Prostate gland (tissue), 2 donors: ENCODE measurements around the gene TBX15. TPM values are rescaled to one million over a fixed set of nuclear protein-coding genes. Genes with fewer than 3 reads are reported as not detected.
A peak's percentile ranks its signal among the peaks of the same experiment; 100 is the strongest.

Source experiments
- DNase-seq: peaks from one replicate; pipeline ENCODE4 v3.0.0-alpha.2; 2019; ENCODE audit warnings: low spot score
- H3K27ac ChIP-seq, 2 donors: fragments of 200-600 bp; sonication (generic); 2 replicates each; pipeline ENCODE4 v1.5.1; 2017 to 2019
- H3K27me3 ChIP-seq: fragments of 200-600 bp; sonication (generic); replicated peaks from 2 replicates; pipeline ENCODE4 v1.5.1; 2019; ENCODE audit not compliant: insufficient read depth
- H3K36me3 ChIP-seq, 2 donors: fragments of 200-600 bp; sonication (generic); 1 replicate in 1 of 2; 2 replicates in 1 of 2; pipeline versions ENCODE4 v1.5.1 to v1.8.1; 2017 to 2019
- H3K4me1 ChIP-seq: fragments of 200-600 bp; sonication (generic); replicated peaks from 2 replicates; pipeline ENCODE4 v1.5.1; 2019
- H3K4me3 ChIP-seq, 2 donors: fragments of 200-600 bp; sonication (generic); 2 replicates each; pipeline ENCODE4 v1.5.1; 2017 to 2019
- H3K9me3 ChIP-seq: fragments of 200-600 bp; sonication (generic); 2 replicates; pipeline ENCODE4 v1.5.1; 2017
- POLR2A ChIP-seq: fragments of 450-650 bp; IDR thresholded peaks from one replicate; pipeline ENCODE4 v1.6.1; 2016; ENCODE audit warnings: antibody characterized with exemption, mild to moderate bottlenecking
- POLR2AphosphoS5 ChIP-seq: sonication (generic); formaldehyde crosslinking; IDR thresholded peaks from one replicate; pipeline ENCODE4 v1.6.1; 2017; ENCODE audit warnings: antibody characterized with exemption
- WGBS: methylation state at CpG from one replicate; pipeline ENCODE4 v1.1.5; 2018; 5-methylcytosine and 5-hydroxymethylcytosine counted together
- intact Hi-C: fragments of 100-400 bp; cut with DNase I; formaldehyde crosslinking; loops from one replicate; pipeline ENCODE4 v1.14.2; 2022
- total RNA-seq, 2 donors: library from RNA; depleted of rRNA; stranded (reverse); fragments of >200 nt; gene quantifications; one replicate each; pipeline ENCODE4 v1.1.0, GENCODE V29; 2016
- TF ChIP-seq, protein P1 (sequence below), 4 experiments: fragments of 200-600 bp in 2 of 4; fragments of 450-650 bp in 2 of 4; sonication (generic) in 2 of 4; IDR thresholded peaks; 1 replicate in 3 of 4; 2 replicates in 1 of 4; pipeline ENCODE4 v1.5.1; 2016 to 2019; ENCODE audit warnings: antibody characterized with exemption in 4 of 4, mild to moderate bottlenecking in 2 of 4, moderate library complexity in 2 of 4

Gene TBX15
- total RNA-seq, 2 donors from 2014 or later, result 0.40 to 0.87 TPM

DNA sequence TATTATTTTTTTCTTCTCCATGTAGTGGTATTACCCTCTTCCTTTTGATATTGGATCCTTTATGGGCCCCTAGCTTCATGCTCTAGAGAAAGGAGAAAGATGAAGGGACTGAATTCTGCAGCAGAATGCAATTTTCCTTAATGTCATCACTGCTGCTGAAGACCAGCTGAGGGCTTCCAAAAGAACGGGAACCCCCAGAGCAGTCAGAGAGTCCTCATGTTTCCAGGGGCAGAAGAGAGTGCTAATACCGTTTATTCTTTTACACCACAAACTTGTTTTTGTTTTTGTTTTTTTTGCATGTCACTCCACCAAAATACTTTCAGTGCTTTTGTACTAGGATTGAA lies 21.1 kb upstream of the TBX15 start:
- H3K36me3 ChIP-seq, result no peaks in the 10 kb centered on the region
- WGBS, result 14% methylated on average over 2 of the region's 2 CpGs
- H3K27me3 ChIP-seq, result peaks cover 14% of the 10 kb centered on the region
- no peak for DNase-seq
- H3K9me3 ChIP-seq, result no peaks in the 10 kb centered on the region
- H3K27ac ChIP-seq, result no peak overlapping the region
- peaks cover 3% of the 10 kb centered on the region for H3K4me1 ChIP-seq
- intact Hi-C loops, result loop anchor here (5.0 kb wide), 1 partner anchor 857 kb away; no protein-coding TSS in a partner anchor
- no peak overlapping the region for H3K4me3 ChIP-seq
- TF ChIP-seq POLR2AphosphoS5 (no peak), POLR2A (no peak)
- TF ChIP-seq, protein P1, sequence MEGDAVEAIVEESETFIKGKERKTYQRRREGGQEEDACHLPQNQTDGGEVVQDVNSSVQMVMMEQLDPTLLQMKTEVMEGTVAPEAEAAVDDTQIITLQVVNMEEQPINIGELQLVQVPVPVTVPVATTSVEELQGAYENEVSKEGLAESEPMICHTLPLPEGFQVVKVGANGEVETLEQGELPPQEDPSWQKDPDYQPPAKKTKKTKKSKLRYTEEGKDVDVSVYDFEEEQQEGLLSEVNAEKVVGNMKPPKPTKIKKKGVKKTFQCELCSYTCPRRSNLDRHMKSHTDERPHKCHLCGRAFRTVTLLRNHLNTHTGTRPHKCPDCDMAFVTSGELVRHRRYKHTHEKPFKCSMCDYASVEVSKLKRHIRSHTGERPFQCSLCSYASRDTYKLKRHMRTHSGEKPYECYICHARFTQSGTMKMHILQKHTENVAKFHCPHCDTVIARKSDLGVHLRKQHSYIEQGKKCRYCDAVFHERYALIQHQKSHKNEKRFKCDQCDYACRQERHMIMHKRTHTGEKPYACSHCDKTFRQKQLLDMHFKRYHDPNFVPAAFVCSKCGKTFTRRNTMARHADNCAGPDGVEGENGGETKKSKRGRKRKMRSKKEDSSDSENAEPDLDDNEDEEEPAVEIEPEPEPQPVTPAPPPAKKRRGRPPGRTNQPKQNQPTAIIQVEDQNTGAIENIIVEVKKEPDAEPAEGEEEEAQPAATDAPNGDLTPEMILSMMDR (IDR thresholded peaks at IDR 0.05), result no peak

- Histone ChIP-seq H3K27me3 (peaks cover 20% of the 10 kb centered on the region), H3K4me3 (peak overlapping the region in 1 of 2 donors; percentile 10), H3K27ac (no peak overlapping the region), H3K36me3 (no peaks in the 10 kb centered on the region), H3K4me1 (peaks cover 3% of the 10 kb centered on the region), H3K9me3 (no peaks in the 10 kb centered on the region)
- DNase-seq, result no peak
- TF ChIP-seq, protein P1 (IDR thresholded peaks at IDR 0.05), result peak in 3 of 4 experiments; percentile 37 to 54 (median 46)
- TF ChIP-seq POLR2A, result no peak
- 4% methylated on average over 22 of the region's 22 CpGs for WGBS
- intact Hi-C loops, result loop anchor here (5.0 kb wide), 1 partner anchor 856 kb away; no protein-coding TSS in a partner anchor
Observed at GRCh38 chr1:119008483-119009311, 20.6 kb upstream of the TBX15 start.

DNA sequence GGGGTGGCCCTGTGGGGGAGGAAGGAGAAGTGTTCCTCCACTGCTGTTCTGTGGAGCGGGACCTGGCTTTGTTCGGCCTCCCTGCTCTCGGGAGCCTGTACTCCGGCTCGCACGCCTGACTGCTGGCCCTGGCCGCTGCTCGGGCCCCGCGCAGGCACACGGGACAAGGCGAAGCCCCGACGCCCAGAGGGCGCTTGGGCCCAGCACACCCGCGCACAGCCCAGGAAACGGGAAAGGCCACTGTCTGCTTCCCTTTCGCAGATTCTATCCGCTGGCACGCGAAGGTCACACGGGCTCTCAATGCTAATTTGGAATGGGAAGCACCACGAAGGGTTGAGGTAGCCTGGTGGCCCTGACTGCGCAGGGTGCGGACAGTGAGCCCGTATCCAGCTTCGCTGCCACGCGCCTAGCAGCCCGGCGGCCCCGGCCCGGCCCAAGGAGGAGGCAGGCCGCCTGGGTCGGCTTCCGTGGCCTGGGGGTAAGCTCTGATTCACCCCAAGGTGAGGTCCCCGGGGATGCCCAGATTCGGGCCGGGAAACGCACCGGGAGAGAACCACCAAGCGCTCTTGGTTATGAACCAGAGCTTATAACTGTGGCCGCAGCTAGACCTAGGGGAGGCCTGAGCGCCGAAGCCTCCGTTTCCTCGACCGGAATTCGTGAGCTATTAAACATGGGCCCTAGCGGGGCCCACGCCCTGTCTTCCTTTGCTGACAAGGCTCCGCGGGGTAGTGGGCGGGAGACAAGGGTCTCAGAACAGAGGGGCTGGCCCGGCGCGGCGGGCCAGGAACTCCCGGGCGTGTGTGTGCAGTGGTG lies 19.7 kb upstream of the TBX15 start:
- Histone ChIP-seq H3K9me3 (no peaks in the 10 kb centered on the region), H3K27me3 (peaks cover 25% of the 10 kb centered on the region), H3K36me3 (no peaks in the 10 kb centered on the region), H3K4me3 (peak overlapping the region in 1 of 2 donors; percentile 10), H3K4me1 (peaks cover 3% of the 10 kb centered on the region), H3K27ac (no peak overlapping the region)
- 3% methylated on average over 60 of the region's 61 CpGs for WGBS
- TF ChIP-seq POLR2A (no peak), POLR2AphosphoS5 (no peak)
- TF ChIP-seq, protein P1 (IDR thresholded peaks at IDR 0.05), result no peak
- intact Hi-C loops, result loop anchor here (5.0 kb wide), 1 partner anchor 856 kb away; no protein-coding TSS in a partner anchor
- no peak for DNase-seq

DNA sequence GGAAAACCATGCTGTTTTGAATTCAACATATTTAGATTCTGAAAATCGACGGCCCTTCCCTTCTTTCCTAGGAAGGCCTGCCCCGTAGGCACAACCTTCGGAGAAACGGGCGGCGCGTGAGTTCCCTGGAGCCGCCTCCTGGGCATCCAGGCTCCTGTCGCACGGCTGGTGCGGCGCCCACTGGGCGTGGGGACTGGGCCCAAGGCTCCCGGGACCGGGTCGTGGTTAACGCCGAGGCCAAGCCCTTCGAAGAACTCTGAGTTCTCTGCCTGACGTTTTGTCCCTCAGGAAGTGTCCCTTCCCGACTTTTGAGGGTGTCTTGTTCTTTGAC lies 19.2 kb upstream of the TBX15 start:
- Histone ChIP-seq H3K4me1 (peaks cover 3% of the 10 kb centered on the region), H3K27me3 (peaks cover 31% of the 10 kb centered on the region), H3K9me3 (no peaks in the 10 kb centered on the region), H3K4me3 (no peak overlapping the region), H3K36me3 (no peaks in the 10 kb centered on the region), H3K27ac (no peak overlapping the region)
- no peak for TF ChIP-seq POLR2AphosphoS5
- TF ChIP-seq POLR2A, result no peak
- DNase-seq, result no peak
- intact Hi-C loops, result loop anchor here (5.0 kb wide), 1 partner anchor 855 kb away; no protein-coding TSS in a partner anchor
- WGBS, result 3% methylated on average over 22 of the region's 22 CpGs
